ENCODE data around the gene RDH14. TPM values are rescaled to one million over a fixed set of nuclear protein-coding genes. Genes with fewer than 3 reads are reported as not detected.

The RDH14 gene
- total RNA-seq, 1 donor from 2014 or later = 18.3 TPM

GRCh38 chr2:18566145-18566769, 5.8 kb upstream of the RDH14 start:
- TF ChIP-seq, protein P1, sequence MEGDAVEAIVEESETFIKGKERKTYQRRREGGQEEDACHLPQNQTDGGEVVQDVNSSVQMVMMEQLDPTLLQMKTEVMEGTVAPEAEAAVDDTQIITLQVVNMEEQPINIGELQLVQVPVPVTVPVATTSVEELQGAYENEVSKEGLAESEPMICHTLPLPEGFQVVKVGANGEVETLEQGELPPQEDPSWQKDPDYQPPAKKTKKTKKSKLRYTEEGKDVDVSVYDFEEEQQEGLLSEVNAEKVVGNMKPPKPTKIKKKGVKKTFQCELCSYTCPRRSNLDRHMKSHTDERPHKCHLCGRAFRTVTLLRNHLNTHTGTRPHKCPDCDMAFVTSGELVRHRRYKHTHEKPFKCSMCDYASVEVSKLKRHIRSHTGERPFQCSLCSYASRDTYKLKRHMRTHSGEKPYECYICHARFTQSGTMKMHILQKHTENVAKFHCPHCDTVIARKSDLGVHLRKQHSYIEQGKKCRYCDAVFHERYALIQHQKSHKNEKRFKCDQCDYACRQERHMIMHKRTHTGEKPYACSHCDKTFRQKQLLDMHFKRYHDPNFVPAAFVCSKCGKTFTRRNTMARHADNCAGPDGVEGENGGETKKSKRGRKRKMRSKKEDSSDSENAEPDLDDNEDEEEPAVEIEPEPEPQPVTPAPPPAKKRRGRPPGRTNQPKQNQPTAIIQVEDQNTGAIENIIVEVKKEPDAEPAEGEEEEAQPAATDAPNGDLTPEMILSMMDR (IDR thresholded peaks at IDR 0.05) = no peak
- intact Hi-C loops (cut with DNase I) = no loop called here

DNA sequence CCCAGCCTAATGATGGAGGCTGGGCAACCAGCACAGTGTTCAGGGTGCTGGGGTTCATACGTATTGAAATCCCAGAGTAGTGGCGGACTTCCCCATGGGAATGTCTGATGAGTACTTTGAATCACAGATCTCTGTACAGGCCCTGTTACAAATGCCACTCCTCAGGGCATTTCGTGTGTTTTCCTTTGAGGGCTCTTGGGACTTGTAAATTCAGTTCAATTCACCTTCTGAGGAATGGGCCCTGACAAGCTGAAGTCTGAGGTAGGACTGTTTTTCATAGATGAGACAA, 288 bp upstream of the RDH14 start:
- intact Hi-C loops (cut with DNase I) = no loop called here
- Histone ChIP-seq H3K9me3 (no peaks in the 10 kb centered on the region), H3K36me3 (peaks cover under 1% of the 10 kb centered on the region), H3K4me3 (peak overlapping the region; percentile 80), H3K27me3 (ENCODE audit: low read depth) (no peaks in the 10 kb centered on the region), H3K27ac (peak overlapping the region; percentile 98), H3K4me1 (peaks cover 23% of the 10 kb centered on the region)
- DNase-seq (no peak), ATAC-seq (no peak)
- TF ChIP-seq, protein P1 (IDR thresholded peaks at IDR 0.05) = no peak

More at GRCh38 chr2:18566145-18566769, 5.8 kb upstream of the RDH14 start:
- Histone ChIP-seq H3K4me3 (no peak overlapping the region), H3K27ac (no peak overlapping the region), H3K4me1 (no peaks in the 10 kb centered on the region), H3K27me3 (ENCODE audit: low read depth) (no peaks in the 10 kb centered on the region), H3K9me3 (no peaks in the 10 kb centered on the region), H3K36me3 (no peaks in the 10 kb centered on the region)
- DNase-seq (no peak), ATAC-seq (no peak)

GRCh38 chr2:18559531-18560030, 872 bp downstream of the RDH14 start:
- TF ChIP-seq, protein P1 (IDR thresholded peaks at IDR 0.05) = no peak
- no peaks in the 10 kb centered on the region for H3K27me3 ChIP-seq (ENCODE audit: low read depth)
- H3K27ac ChIP-seq = peak overlapping the region; percentile 98
- peaks cover 23% of the 10 kb centered on the region for H3K4me1 ChIP-seq
- ATAC-seq = no peak
- no peak for DNase-seq
- no peaks in the 10 kb centered on the region for H3K9me3 ChIP-seq
- H3K36me3 ChIP-seq = peaks cover 9% of the 10 kb centered on the region
- peak overlapping the region; percentile 80 for H3K4me3 ChIP-seq
- intact Hi-C loops (cut with DNase I) = loop anchor here (10.0 kb wide), 1 partner anchor 185 kb away; no protein-coding TSS in a partner anchor

GRCh38 chr2:18558458-18558857, 2.0 kb downstream of the RDH14 start:
- peak overlapping the region; percentile 98 for H3K27ac ChIP-seq
- ATAC-seq = no peak
- no peaks in the 10 kb centered on the region for H3K9me3 ChIP-seq
- peaks cover 9% of the 10 kb centered on the region for H3K36me3 ChIP-seq
- H3K4me3 ChIP-seq = no peak overlapping the region
- no peaks in the 10 kb centered on the region for H3K27me3 ChIP-seq (ENCODE audit: low read depth)
- DNase-seq = no peak
- intact Hi-C loops (cut with DNase I) = loop anchor here (10.0 kb wide), 1 partner anchor 186 kb away; no protein-coding TSS in a partner anchor
- H3K4me1 ChIP-seq = peaks cover 23% of the 10 kb centered on the region
- TF ChIP-seq, protein P1 (IDR thresholded peaks at IDR 0.05) = no peak

- Histone ChIP-seq H3K4me1 (peaks cover 23% of the 10 kb centered on the region), H3K4me3 (no peak overlapping the region), H3K36me3 (peaks cover 9% of the 10 kb centered on the region), H3K27ac (no peak overlapping the region), H3K27me3 (ENCODE audit: low read depth) (no peaks in the 10 kb centered on the region), H3K9me3 (no peaks in the 10 kb centered on the region)
- intact Hi-C loops (cut with DNase I) = loop anchor here (10.0 kb wide), 1 partner anchor 188 kb away; no protein-coding TSS in a partner anchor
- DNase-seq (no peak), ATAC-seq (no peak)
- TF ChIP-seq, protein P1 (IDR thresholded peaks at IDR 0.05) = no peak
These were observed 3.3 kb downstream of the RDH14 start for GRCh38 chr2:18557121-18557520.

All from lower lobe of right lung (tissue), 2 donors.